ENCODE results near the gene PPP1R9B.

PPP1R9B gene

DNA sequence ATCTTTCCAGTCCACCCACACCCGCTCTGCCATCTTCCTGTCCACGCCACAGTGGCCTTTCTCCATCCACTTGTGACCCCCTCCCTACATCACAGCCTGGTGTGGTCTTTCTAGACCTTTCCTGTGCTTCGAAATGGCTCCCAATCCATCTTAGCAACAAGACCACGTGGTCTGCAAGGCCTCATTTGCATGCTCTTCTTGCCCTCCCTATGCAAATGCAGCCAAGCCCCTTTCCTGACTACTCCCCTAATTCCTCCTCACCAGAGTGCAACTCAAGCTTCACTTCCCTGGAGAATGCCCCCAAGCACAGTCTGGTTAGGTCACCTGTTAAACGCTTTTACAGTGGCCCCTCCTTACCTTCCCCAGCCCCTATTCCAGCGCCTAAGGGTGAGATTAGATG, 6.1 kb downstream of the PPP1R9B start:
- TF ChIP-seq, protein P1, sequence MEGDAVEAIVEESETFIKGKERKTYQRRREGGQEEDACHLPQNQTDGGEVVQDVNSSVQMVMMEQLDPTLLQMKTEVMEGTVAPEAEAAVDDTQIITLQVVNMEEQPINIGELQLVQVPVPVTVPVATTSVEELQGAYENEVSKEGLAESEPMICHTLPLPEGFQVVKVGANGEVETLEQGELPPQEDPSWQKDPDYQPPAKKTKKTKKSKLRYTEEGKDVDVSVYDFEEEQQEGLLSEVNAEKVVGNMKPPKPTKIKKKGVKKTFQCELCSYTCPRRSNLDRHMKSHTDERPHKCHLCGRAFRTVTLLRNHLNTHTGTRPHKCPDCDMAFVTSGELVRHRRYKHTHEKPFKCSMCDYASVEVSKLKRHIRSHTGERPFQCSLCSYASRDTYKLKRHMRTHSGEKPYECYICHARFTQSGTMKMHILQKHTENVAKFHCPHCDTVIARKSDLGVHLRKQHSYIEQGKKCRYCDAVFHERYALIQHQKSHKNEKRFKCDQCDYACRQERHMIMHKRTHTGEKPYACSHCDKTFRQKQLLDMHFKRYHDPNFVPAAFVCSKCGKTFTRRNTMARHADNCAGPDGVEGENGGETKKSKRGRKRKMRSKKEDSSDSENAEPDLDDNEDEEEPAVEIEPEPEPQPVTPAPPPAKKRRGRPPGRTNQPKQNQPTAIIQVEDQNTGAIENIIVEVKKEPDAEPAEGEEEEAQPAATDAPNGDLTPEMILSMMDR (IDR thresholded peaks at IDR 0.05; ENCODE audit: low read depth, low read length), result no peak

DNA sequence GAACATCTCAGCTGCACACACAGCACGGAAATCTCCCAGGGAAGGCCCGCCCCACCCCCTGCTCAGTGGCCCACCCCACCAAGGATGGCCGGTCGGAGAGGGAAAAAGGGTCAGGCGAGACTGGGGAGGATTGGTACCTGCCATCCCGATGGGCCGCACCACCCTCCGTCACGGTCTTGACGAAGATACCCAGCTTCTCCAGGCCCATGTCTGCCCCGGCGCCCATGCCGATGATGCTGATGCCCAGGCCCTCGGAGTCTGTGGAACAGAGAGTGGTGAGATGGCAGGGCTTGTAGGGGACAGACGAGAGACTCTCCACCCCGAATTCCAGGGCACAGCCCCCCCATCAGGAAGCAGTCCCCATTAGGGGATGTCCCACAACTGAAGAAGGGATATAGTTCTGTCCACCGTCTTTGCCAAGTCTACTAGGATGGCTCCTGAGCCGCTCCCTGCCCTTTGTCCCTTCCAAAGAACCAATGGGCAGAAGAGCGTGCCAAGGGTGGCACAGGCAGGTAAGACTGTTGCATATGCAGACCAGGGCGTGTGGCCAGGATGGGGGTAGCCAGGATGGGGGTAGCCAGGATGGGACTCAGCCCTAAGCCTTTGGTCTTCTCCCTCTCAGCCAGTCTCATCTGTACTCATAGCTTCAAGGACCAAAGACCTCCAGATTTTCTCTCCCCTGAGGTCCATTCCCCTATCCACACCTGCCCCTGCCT, 6.9 kb downstream of the PPP1R9B start:
- H3K4me3 ChIP-seq (ENCODE audit: low read depth, low read length), result no peak overlapping the region
- TF ChIP-seq, protein P1 (IDR thresholded peaks at IDR 0.05; ENCODE audit: low read depth, low read length), result no peak

More for the DNA sequence above, 6.1 kb downstream of the PPP1R9B start:
- H3K4me3 ChIP-seq (ENCODE audit: low read depth, low read length), result no peak overlapping the region

DNA sequence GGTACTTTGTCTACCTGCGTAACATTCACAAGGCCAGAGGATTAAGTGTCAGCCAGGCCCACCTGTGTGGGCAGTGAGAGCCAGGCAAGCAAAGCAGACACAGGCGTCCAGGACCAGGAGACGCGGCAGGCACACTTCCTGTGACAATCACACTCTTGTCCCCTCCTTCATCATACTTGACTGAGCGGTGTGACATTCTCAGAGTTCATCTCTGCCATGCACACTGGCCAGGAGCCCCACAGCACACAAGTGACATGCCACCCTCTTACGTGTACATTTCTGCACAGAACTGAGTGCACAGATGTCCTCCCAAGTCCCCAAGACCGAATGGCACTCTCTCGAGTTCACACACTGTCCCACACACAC, 8.7 kb downstream of the PPP1R9B start:
- TF ChIP-seq, protein P1 (IDR thresholded peaks at IDR 0.05; ENCODE audit: low read depth, low read length), result no peak
- H3K4me3 ChIP-seq (ENCODE audit: low read depth, low read length), result no peak overlapping the region

DNA sequence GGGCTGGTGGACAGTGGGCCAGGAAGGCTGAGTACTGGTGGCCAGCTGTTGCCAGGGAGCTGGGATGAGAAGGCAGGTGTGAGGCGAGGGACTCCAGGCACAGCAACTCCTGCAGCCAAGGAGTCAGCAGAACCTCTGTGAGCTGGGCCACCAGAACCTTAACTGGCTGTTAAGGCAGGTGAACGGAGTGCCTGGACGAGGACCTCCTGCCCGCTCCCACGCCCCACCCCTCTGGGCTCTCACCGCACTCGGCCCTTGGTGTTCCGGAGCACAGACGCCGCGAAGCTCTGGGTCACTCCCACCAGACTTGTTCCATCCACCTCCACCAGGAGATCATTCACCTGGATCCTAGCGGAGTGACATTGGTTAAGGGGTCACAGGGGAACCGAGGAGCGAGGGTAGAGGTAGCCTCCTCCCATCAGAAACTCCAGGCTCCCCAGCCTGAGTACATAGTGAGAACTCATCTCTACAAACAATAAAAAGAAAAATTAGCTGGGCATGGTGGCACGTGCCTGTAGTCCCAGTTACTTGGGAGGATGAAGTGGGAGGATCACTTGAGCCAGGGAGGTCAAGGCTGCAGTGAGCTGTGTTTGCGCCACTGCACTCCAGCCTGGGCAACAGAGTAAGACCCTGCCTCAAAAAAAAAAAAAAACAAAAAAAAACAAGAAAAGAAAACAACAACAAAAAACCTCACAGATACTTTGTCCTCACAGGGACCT, 9.3 kb downstream of the PPP1R9B start:
- TF ChIP-seq, protein P1 (IDR thresholded peaks at IDR 0.05; ENCODE audit: low read depth, low read length), result no peak
- H3K4me3 ChIP-seq (ENCODE audit: low read depth, low read length), result no peak overlapping the region

DNA sequence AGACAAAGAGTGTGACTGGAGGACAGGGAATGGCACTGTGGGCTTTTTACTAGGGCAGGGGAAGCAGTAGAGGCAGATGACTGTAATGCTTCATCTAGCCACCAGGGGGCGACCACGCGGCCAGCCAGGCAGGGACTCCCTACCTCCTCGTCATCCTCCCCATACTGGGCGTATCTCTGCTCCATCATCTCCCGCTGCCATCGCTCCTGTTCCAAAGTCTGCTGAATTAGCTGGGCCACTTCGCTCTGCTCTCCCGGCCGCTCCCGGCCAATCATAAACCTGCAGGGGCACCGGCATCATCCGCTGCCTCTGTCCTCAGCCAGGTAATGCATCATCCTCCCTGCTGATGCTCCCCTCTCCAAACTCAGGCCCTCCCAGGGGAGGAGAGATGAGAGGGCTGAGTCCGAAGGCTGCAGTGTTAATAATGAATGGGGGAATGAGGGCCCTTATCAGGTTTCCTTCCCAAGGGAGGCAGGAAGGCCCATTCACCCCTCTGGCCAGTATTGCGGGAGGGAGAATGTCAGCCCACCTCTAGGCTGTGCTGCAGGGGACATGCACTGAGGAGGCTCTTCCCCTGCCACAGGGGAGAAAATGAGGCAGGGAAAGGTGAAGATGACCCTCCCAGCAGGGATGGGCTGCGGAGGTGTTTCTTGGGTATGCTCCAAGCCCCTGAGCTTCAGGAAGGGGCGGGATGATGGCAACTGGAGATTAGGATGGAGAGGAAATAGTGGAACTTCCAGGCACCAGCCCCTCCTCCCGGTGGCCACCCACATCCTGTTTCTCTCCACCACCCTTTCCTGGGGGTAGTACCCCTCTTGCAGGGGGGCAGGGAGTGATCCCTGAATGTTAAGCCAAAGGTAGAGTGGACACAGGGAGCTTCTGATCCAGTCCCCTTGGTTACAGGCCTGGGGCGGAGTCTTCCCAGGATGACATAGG, 10.3 kb downstream of the PPP1R9B start:
- H3K4me3 ChIP-seq (ENCODE audit: low read depth, low read length), result no peak overlapping the region
- TF ChIP-seq, protein P1 (IDR thresholded peaks at IDR 0.05; ENCODE audit: low read depth, low read length), result peak; percentile 22; the same call in 1 of the 2 replicates

DNA sequence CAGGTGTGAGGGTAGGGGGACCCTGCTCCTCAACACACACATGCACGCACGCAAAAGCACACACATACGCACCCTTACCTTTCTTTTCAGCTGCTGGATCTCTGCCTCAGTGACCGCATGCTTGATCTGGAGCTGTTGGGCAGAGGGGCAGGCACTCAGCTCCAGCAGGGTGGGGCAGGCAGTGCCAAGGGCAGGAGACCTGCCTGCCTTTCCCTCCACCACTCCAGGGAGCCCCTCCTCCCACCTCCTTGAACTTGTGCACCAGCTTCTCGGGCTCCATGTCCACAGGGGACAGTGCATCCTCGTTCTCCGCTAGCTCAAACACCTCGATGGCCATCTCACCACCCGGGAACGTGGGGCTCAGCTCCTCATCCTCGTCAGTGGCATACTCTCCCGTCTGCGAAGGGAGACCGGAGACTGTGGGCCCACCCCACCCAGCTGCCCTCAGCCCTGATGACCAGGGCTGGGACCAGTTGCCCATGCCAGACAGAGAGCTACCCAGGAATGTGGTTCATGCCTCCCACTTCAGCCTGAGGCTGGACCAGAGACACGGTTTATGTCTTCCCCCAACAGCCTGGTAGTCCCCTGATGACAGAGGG, 11.2 kb downstream of the PPP1R9B start:
- TF ChIP-seq, protein P1 (IDR thresholded peaks at IDR 0.05; ENCODE audit: low read depth, low read length), result no peak
- no peak overlapping the region for H3K4me3 ChIP-seq (ENCODE audit: low read depth, low read length)

All from WI38 (cell line).